GM12801 (cell line): Measurements from ENCODE around the gene SHISA8.

Experiments
- TF ChIP-seq, protein P1 (sequence below): IDR thresholded peaks from one replicate; pipeline ENCODE4 v1.5.1; 2011; ENCODE audit warnings: control low read depth; ENCODE audit not compliant: insufficient read length; ENCODE audit errors: extremely low read depth

Gene SHISA8

DNA sequence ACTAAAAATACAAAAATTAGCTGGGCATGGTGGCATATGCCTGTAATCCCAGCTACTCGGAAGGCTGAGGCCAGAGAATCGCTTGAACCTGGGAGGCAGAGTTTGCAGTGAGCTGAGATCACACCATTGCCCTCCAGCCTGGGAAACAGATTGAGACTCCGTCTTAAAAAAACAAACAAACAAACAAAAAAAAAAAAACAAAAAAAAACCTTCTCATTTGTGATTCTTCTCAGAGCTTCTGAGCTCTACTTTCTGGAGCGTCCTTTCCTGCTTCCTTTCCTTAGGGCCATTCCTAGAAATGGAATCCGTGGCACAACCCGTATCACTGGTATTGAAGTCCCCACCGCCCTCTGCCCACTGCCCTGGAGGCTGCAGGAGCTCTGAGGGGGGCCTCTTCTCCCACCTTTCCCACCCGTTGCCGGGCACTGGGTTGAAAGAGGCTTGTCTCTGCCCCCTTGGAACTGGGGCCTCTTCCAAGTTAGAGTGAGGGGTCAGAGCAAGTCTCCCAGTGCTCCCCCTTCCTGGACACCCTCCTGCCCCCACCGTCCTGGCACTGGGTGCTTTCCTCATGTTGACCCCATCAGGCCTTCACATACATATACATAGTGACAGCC is 2.0 kb upstream of the SHISA8 start:
- TF ChIP-seq, protein P1, sequence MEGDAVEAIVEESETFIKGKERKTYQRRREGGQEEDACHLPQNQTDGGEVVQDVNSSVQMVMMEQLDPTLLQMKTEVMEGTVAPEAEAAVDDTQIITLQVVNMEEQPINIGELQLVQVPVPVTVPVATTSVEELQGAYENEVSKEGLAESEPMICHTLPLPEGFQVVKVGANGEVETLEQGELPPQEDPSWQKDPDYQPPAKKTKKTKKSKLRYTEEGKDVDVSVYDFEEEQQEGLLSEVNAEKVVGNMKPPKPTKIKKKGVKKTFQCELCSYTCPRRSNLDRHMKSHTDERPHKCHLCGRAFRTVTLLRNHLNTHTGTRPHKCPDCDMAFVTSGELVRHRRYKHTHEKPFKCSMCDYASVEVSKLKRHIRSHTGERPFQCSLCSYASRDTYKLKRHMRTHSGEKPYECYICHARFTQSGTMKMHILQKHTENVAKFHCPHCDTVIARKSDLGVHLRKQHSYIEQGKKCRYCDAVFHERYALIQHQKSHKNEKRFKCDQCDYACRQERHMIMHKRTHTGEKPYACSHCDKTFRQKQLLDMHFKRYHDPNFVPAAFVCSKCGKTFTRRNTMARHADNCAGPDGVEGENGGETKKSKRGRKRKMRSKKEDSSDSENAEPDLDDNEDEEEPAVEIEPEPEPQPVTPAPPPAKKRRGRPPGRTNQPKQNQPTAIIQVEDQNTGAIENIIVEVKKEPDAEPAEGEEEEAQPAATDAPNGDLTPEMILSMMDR = no peak

GRCh38 chr22:41915786-41916493 is 1.1 kb upstream of the SHISA8 start:
- TF ChIP-seq, protein P1 = no peak

DNA sequence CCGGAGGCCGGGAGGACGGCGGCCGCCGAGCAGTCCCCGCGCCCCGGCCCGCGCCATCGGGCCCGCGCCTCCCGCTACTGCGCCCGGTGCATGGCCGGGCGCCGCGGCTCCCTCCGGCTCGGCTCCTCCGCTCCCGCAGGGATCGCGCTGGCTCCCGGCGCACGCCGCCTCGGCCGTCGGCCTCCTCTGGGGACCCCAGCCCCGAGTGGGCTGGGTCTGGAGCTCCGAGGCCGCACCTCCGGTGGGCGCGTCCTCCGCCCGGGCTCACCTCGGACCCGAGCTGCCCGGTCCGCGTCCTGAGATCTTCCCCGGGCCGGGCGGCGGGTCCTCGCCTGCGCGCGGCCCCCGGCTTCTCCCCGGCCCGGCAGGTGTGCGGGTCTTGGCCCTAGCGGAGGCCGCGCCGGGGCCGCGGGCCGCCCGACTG is 251 bp downstream of the SHISA8 start:
- TF ChIP-seq, protein P1 = no peak

- TF ChIP-seq, protein P1 = no peak
Observed at GRCh38 chr22:41913842-41914534, 886 bp downstream of the SHISA8 start.

DNA sequence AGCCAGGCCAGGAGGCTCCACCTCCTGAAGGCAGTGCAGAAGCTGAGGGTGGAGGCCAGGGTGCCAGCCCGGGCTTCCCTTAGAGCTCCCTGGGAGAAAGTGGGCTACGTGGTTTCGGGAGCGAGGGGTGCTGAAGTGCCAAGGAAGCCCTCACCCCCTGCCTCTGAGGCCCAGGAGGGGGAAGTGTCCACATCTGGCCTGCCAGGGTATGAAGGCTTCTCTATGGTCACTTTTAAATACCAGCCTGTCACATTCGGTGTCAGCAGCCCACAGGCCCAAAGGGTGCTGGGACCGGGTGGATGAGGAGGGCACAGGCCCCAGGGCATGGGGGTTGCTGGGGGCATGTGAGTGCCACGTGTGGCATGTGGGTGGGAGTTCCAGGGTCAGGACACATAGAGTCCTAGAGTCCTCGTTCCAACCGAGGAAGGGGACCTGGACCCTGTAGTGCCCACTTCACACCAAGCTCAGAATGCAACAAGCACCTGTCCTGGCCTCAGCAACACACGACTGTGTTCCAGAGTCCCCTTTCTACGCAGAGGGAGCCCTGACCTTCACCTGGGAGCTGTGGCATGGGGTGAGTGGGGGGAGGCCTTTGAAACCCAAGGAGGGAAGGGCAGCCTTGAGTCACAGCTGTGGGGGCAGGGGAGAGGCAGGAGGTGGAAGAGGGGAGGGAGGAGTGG is 1.7 kb downstream of the SHISA8 start:
- TF ChIP-seq, protein P1 = no peak

- TF ChIP-seq, protein P1 = no peak
Observed at GRCh38 chr22:41912338-41913039, 2.4 kb downstream of the SHISA8 start.
